ENCODE data around the gene CCT2.

GRCh38 chr12:69610126-69610525 lies 24.9 kb downstream of the CCT2 start:
- TF ChIP-seq SMC3 (conservative IDR thresholded peaks at IDR 0.05; ENCODE audit: poor library complexity) (no peak), CTCF (IDR thresholded peaks at IDR 0.05; ENCODE audit: poor library complexity, severe bottlenecking) (no peak), EP300 (conservative IDR thresholded peaks at IDR 0.05; ENCODE audit: poor library complexity, severe bottlenecking) (no peak), EZH2 (IDR thresholded peaks at IDR 0.05; ENCODE audit: borderline replicate concordance, insufficient read depth, low read length, poor library complexity, severe bottlenecking) (no peak), TAF1 (IDR thresholded peaks at IDR 0.05; ENCODE audit: low read depth) (no peak), POLR2AphosphoS5 (IDR thresholded peaks at IDR 0.05) (no peak), RAD21 (conservative IDR thresholded peaks at IDR 0.05) (no peak), MXI1 (conservative IDR thresholded peaks at IDR 0.05; ENCODE audit: poor library complexity, severe bottlenecking) (no peak)

Data from neural cell (in vitro differentiated cells).